ENCODE results near the gene KCNH2.

Gene KCNH2

GRCh38 chr7:150917969-150918368, 60.2 kb downstream of the KCNH2 start:
- TF ChIP-seq SIN3A (IDR thresholded peaks at IDR 0.05; ENCODE audit: borderline replicate concordance, insufficient read depth, low read length) (no peak), FOXP2 (optimal IDR thresholded peaks at IDR 0.05; ENCODE audit: borderline replicate concordance, extremely low read depth, extremely low read length, insufficient read depth) (no peak), POLR2AphosphoS5 (IDR thresholded peaks at IDR 0.05; ENCODE audit: low read depth, low read length) (no peak)

- no peak for TF ChIP-seq TAF1 (IDR thresholded peaks at IDR 0.05; ENCODE audit: borderline replicate concordance, insufficient read depth, low read length)
Measured at GRCh38 chr7:150916670-150917069, 61.5 kb downstream of the KCNH2 start.

DNA sequence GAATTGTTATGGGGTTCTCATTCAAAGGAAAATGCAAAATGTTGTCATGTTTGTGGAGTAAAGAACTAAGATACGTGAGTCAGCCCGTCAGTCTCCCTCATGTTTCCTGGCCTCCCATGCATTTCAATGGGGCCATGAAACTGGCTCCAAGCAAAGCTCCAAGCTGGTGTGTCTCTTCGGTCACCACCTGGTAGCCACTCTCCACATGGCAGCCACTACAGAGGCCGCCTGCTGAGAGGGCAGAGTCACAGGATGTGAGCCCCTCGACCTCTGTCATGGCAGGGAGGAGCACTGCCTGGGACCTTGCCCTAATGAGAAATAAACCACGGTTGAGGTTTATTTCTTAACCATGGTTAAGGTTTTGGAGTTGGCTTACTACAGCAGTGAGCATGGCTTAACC, 63.2 kb downstream of the KCNH2 start:
- no peak for TF ChIP-seq FOXP2 (optimal IDR thresholded peaks at IDR 0.05; ENCODE audit: borderline replicate concordance, extremely low read depth, extremely low read length, insufficient read depth)
- TF ChIP-seq TAF1 (IDR thresholded peaks at IDR 0.05; ENCODE audit: borderline replicate concordance, insufficient read depth, low read length), result no peak
- TF ChIP-seq POLR2AphosphoS5 (IDR thresholded peaks at IDR 0.05; ENCODE audit: low read depth, low read length), result no peak
- TF ChIP-seq, protein P1, sequence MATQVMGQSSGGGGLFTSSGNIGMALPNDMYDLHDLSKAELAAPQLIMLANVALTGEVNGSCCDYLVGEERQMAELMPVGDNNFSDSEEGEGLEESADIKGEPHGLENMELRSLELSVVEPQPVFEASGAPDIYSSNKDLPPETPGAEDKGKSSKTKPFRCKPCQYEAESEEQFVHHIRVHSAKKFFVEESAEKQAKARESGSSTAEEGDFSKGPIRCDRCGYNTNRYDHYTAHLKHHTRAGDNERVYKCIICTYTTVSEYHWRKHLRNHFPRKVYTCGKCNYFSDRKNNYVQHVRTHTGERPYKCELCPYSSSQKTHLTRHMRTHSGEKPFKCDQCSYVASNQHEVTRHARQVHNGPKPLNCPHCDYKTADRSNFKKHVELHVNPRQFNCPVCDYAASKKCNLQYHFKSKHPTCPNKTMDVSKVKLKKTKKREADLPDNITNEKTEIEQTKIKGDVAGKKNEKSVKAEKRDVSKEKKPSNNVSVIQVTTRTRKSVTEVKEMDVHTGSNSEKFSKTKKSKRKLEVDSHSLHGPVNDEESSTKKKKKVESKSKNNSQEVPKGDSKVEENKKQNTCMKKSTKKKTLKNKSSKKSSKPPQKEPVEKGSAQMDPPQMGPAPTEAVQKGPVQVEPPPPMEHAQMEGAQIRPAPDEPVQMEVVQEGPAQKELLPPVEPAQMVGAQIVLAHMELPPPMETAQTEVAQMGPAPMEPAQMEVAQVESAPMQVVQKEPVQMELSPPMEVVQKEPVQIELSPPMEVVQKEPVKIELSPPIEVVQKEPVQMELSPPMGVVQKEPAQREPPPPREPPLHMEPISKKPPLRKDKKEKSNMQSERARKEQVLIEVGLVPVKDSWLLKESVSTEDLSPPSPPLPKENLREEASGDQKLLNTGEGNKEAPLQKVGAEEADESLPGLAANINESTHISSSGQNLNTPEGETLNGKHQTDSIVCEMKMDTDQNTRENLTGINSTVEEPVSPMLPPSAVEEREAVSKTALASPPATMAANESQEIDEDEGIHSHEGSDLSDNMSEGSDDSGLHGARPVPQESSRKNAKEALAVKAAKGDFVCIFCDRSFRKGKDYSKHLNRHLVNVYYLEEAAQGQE (IDR thresholded peaks at IDR 0.05; ENCODE audit: insufficient read depth in 1 of 2, low read depth in 2 of 2, low read length in 2 of 2), result no peak
- no peak for TF ChIP-seq SIN3A (IDR thresholded peaks at IDR 0.05; ENCODE audit: borderline replicate concordance, insufficient read depth, low read length)

DNA sequence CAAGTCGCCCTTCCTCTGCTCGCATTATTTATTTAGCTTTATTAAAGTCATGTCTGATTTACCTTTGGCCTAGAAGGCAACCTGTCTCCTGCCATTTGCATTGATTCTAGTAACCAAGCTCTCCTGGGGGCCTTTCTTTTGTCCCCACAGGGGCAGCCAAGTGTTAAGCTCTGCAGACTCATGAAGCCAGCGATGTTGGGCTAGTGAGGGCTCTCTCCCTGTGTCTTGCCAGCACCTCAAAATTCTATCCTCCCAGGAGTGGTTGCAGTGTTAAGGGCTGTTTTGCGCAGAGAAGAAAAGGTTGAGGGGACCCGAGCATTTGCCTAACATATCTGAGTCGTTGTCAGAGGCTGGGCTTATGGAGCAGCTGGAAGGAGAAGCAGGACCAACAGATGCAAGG, 63.9 kb downstream of the KCNH2 start:
- TF ChIP-seq, protein P1 (IDR thresholded peaks at IDR 0.05; ENCODE audit: insufficient read depth in 1 of 2, low read depth in 2 of 2, low read length in 2 of 2), result no peak
- no peak for TF ChIP-seq POLR2AphosphoS5 (IDR thresholded peaks at IDR 0.05; ENCODE audit: low read depth, low read length)
- no peak for TF ChIP-seq TAF1 (IDR thresholded peaks at IDR 0.05; ENCODE audit: borderline replicate concordance, insufficient read depth, low read length)
- no peak for TF ChIP-seq SIN3A (IDR thresholded peaks at IDR 0.05; ENCODE audit: borderline replicate concordance, insufficient read depth, low read length)
- no peak for TF ChIP-seq FOXP2 (optimal IDR thresholded peaks at IDR 0.05; ENCODE audit: borderline replicate concordance, extremely low read depth, extremely low read length, insufficient read depth)

DNA sequence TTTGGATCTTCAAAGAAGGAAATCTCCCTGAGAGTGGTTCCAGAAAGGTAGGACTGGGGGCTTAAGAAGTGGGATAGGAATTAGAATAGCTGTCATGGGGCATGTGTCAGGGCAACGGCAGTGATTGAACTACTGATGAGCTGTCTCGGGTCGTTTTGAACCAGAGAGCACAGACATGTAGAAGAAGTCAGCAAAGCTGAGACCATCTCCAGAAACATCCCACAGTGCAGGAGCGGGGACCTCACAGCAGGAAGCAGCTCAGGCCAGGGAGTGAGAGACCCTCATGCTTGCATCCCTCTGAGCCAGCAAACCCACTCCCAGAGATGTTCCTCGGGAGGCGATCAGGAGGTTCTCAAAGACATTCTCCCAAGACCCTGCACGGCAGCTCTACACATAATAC, 65.7 kb downstream of the KCNH2 start:
- no peak for TF ChIP-seq POLR2AphosphoS5 (IDR thresholded peaks at IDR 0.05; ENCODE audit: low read depth, low read length)
- TF ChIP-seq, protein P1 (IDR thresholded peaks at IDR 0.05; ENCODE audit: insufficient read depth in 1 of 2, low read depth in 2 of 2, low read length in 2 of 2), result no peak
- no peak for TF ChIP-seq SIN3A (IDR thresholded peaks at IDR 0.05; ENCODE audit: borderline replicate concordance, insufficient read depth, low read length)
- no peak for TF ChIP-seq FOXP2 (optimal IDR thresholded peaks at IDR 0.05; ENCODE audit: borderline replicate concordance, extremely low read depth, extremely low read length, insufficient read depth)
- TF ChIP-seq TAF1 (IDR thresholded peaks at IDR 0.05; ENCODE audit: borderline replicate concordance, insufficient read depth, low read length), result no peak

DNA sequence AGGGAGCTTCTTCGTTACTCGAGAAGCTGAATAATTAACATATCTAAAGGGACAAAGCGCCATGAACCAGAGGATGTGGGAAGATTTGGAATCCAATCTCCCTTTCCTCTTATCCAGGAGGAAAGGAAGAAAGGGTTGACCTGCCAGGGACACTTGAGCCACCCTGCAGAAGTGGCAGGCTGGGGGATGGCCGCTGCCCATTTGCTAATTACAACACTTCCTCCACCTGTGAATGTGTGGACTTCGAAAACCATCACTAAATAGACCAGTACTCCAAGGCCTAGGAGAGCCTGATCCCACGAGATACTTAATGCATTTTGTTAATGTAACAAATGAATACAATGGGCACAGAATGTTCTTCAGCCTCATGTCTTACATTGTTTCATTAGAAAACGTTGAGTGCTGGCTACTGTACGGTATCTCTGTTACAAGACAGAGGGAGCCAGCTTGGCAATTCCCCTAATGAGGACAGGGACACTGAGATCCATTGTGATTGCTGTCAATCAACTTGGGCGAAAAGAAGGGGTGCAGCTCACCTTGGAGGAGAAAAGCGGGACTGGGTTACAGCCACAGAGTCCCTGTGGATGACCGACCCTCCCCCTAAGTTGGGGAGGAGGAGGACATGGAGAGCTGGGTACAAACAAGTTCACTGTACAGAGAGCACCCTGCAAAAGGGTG, 66.4 kb downstream of the KCNH2 start:
- no peak for TF ChIP-seq FOXP2 (optimal IDR thresholded peaks at IDR 0.05; ENCODE audit: borderline replicate concordance, extremely low read depth, extremely low read length, insufficient read depth)
- TF ChIP-seq, protein P1 (IDR thresholded peaks at IDR 0.05; ENCODE audit: insufficient read depth in 1 of 2, low read depth in 2 of 2, low read length in 2 of 2), result no peak
